Measurements from ENCODE around the gene ADRM1. TPM values are rescaled to one million over a fixed set of nuclear protein-coding genes. Genes with fewer than 3 reads are reported as not detected.

The ADRM1 gene
- polyA plus RNA-seq, 2 of the 4 experiments (the other 2 are of a cell fraction) = 87.9 to 130 TPM

GRCh38 chr20:62357187-62357667, 54.4 kb downstream of the ADRM1 start:
- Histone ChIP-seq H3K4me3 (peak overlapping the region; percentile 41; the same call in 2 of the 3 replicates), H3K4me1 (peaks cover 98% of the 10 kb centered on the region), H3K9me3 (no peaks in the 10 kb centered on the region), H3K27ac (peak overlapping the region; percentile 97 to 99), H3K4me2 (peak overlapping the region; percentile 91)
- peak in 1 of 2 experiments; percentile 46; a peak in 1 of 5 replicates for TF ChIP-seq EP300 (IDR thresholded peaks at IDR 0.05)
- TF ChIP-seq RFX5 (IDR thresholded peaks at IDR 0.05) = no peak
- no peak for TF ChIP-seq TP53 (CRISPR knock-in tag; IDR thresholded peaks at IDR 0.05)
- TF ChIP-seq ZC3H11A (IDR thresholded peaks at IDR 0.05) = no peak
- TF ChIP-seq HMGXB4 (CRISPR knock-in tag; IDR thresholded peaks at IDR 0.05; ENCODE audit: borderline replicate concordance) = no peak
- TF ChIP-seq MAX (IDR thresholded peaks at IDR 0.05) = peak; percentile 50
- peak; percentile 47; the same call in 1 of the 2 replicates for TF ChIP-seq EHF (CRISPR knock-in tag; IDR thresholded peaks at IDR 0.05)
- no peak for TF ChIP-seq ELK1 (IDR thresholded peaks at IDR 0.05; ENCODE audit: low read depth, low read length)
- 0 out of 2 replicates have a peak, but pooled peaks have one; percentile 20 for TF ChIP-seq POLR2A (IDR thresholded peaks at IDR 0.05; ENCODE audit: low read length)
- TF ChIP-seq RAD21 (conservative IDR thresholded peaks at IDR 0.05 in 1 of 2, IDR thresholded peaks at IDR 0.05 in 1 of 2) = peak in 1 of 2 experiments; percentile 12; a peak in 1 of 5 replicates
- no peak for TF ChIP-seq NFE2L2 (conservative IDR thresholded peaks at IDR 0.05; ENCODE audit: low read length)
- no peak for TF ChIP-seq FOSL2 (IDR thresholded peaks at IDR 0.05)
- TF ChIP-seq FOSL2 (CRISPR knock-in tag; IDR thresholded peaks at IDR 0.05) = peak; percentile 79
- TF ChIP-seq MYC (IDR thresholded peaks at IDR 0.05; ENCODE audit: borderline replicate concordance, low read length) = 0 out of 2 replicates have a peak, but pooled peaks have one; percentile 20
- TF ChIP-seq RCOR1 (IDR thresholded peaks at IDR 0.05; ENCODE audit: low read depth, low read length) = no peak
- TF ChIP-seq REST (IDR thresholded peaks at IDR 0.05) = no peak
- TF ChIP-seq ATOH8 (CRISPR knock-in tag; IDR thresholded peaks at IDR 0.05; ENCODE audit: low read depth) = peak; percentile 11; the same call in 1 of the 2 replicates
- TF ChIP-seq MAZ (IDR thresholded peaks at IDR 0.05; ENCODE audit: borderline replicate concordance, low read depth, low read length) = no peak
- no peak for TF ChIP-seq SMC3 (IDR thresholded peaks at IDR 0.05)
- TF ChIP-seq ZNF302 (CRISPR knock-in tag; IDR thresholded peaks at IDR 0.05) = no peak
- TF ChIP-seq BCL3 (IDR thresholded peaks at IDR 0.05) = no peak
- TF ChIP-seq JUNB (IDR thresholded peaks at IDR 0.05) = peak; percentile 49; the same call in 1 of the 2 replicates
- TF ChIP-seq PBX3 (IDR thresholded peaks at IDR 0.05) = no peak
- peak; percentile 61; the same call in 1 of the 2 replicates for TF ChIP-seq HOXB5 (CRISPR knock-in tag; IDR thresholded peaks at IDR 0.05)
- WGBS (ENCODE audit: missing lambda C conversion rate) = 6% methylated on average over 11 of the region's 25 CpGs
- ATAC-seq (peak in 1 of 2 experiments; percentile 7; a peak in 3 of 6 replicates), FAIRE-seq (no peak), DNase-seq (ENCODE audit: low read depth in 1 of 2, low spot score in 1 of 2) (peak in 1 of 2 experiments; percentile 77)
- ChIA-PET CTCF (interaction anchor here (0.7 to 5.5 kb wide), 9 partner anchors 10 to 50 kb away, joined by 3 to 94 read pairs (median 16); partner anchors contain the start of gene LAMA5), POLR2A (interaction anchor here (1.4 to 4.9 kb wide), 3 partner anchors 10 to 53 kb away, joined by 3 to 61 read pairs (median 4); partner anchors contain the start of gene LAMA5)
